ENCODE measurements around the gene MTR.
"Not testable (repeated sequence)": the region's sequence is repeated elsewhere in the genome, so short reads cannot be mapped to it uniquely, and the experiment has no call there.

The MTR gene

GRCh38 chr1:236834876-236835275 lies 39.8 kb downstream of the MTR start:
- no peak for DNase-seq

DNA sequence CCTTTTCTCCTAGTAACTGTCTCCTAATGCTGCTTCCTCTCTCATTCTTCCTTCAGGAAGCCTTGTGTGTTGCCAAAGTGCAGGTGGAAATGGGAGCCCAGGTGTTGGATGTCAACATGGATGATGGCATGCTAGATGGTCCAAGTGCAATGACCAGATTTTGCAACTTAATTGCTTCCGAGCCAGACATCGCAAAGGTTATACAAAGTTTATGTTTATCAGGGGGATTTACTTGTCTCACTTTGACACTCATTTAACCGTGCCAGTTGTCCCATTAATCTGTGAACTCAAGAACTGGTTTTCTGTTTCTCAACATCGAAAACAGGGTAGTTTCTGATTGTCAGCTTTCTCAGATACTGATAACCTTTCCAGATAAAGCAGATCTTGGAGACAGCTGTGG lies 40.4 kb downstream of the MTR start:
- DNase-seq: no peak

GRCh38 chr1:236836157-236836556 lies 41.1 kb downstream of the MTR start:
- no peak for DNase-seq

GRCh38 chr1:236837115-236837514 lies 42.0 kb downstream of the MTR start:
- DNase-seq: no peak

- no peak for DNase-seq
Observed at GRCh38 chr1:236837897-236838296, 42.8 kb downstream of the MTR start.

- no peak for DNase-seq
Observed at GRCh38 chr1:236841341-236841740, 46.2 kb downstream of the MTR start.

DNA sequence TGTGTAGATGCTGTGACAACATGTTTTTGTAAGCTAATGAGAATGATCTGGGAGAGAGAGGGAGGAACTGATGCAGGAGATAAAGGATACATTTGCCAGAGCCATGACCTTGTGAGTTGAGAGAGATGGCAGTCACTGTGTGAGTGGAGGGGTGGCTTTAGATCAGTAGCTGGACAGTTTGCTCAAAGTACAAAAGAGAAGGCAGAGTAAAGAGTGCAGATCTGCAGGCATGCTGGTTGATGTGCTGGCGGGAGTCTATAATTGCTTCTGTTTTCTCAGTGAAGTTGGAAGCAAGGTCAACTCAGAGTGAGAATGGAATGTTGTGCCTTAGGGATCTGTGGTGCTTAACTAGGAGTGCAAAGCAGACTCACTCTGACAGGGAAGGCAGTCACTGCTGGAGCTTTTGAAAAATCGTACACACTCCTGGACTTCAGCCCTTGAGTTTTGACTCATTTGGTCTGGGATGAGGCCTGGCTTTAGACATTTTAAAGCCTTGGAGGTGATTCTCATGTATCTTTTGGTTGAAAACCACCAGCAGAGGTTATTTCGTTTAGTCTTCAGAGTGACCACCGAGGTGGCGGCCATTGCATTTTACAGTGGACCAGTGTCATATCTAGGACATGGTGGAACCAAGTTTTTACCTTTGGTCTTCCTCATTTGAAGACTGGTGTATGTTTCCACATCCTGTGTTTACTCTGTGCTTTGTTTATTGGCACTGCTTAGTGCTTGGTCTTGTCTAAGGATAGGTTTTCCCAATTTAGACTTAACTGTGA lies 49.6 kb downstream of the MTR start:
- no peak for DNase-seq

DNA sequence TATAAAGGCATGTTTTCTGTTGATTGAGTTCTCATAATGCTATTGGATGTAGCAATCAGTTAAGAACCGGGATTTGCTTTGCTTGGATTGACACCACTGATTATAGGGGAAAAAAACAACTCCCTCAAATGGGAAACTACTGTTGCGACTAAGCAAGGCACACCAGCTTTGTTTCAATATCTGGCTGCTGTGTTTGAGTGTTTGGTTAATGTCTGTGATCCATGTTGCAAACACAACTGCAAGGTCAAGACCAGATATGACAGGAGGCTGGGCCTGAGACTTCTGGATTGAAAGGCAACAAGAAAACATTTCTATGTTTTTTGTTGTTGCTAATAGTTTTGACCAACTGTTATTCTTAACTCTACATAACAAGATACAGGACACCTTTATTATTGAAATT lies 50.7 kb downstream of the MTR start:
- no peak for DNase-seq

- DNase-seq: no peak
Observed at GRCh38 chr1:236848274-236848923, 53.3 kb downstream of the MTR start.

DNA sequence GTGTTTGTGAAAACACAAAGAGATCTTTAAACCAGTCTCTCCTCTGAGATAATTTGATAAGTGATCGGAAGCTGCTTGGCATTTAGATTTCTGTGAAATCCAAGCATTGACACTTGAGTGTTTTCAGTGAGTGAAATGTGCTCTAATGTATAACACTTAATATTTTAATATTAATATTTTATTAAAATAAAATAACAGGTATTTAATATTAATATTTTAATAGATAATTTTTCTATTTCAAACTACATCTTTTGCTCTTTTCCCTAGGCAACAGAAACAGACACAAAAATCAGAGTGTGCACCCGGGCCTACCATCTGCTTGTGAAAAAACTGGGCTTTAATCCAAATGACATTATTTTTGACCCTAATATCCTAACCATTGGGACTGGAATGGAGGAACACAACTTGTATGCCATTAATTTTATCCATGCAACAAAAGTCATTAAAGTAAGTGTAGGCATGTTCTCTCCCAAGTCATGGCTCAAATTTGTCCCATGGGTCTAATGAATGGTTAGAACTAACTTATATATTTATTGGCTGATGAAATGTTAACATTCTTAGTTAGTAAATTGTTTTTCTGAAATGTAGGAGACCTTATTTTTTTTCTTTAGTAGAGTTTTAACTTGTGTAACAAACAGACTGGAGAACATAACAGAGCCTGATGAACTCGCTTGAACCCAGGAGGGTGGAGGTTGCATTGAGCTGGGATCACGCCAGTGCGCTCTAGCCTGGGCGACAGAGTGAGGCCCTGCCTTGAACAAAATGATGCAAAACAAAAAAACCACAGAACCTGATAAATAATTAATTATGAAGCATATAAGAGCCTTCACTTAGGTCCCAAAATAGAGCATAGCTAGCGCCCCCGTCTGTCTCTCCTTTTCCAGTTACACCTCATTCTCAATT lies 55.2 kb downstream of the MTR start:
- no peak for DNase-seq

DNA sequence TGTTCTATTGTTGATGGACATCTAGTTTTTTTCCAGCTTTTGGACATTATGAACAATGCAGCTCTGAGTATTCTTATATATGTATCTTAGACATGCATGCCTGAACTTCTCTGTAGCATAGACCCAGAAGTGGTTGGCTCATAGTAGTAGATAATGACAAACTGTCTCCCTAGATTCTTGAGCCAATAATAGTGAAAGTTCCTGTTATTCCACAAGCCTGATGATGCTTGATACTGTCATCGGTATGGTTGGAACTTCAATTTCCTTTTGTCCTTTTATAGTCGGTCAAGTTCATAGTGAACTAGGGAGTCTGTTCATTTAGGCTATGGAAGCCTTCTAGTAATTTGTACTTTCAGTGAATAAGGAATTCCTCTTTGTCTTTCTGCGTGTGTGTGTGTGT lies 56.8 kb downstream of the MTR start:
- DNase-seq: no peak

GRCh38 chr1:236853921-236854604 lies 59.0 kb downstream of the MTR start:
- no peak for DNase-seq

- no peak for DNase-seq
Observed at GRCh38 chr1:236854605-236854983, 59.5 kb downstream of the MTR start.

- DNase-seq: not testable (repeated sequence)
Observed at GRCh38 chr1:236856649-236857048, 61.6 kb downstream of the MTR start.

DNA sequence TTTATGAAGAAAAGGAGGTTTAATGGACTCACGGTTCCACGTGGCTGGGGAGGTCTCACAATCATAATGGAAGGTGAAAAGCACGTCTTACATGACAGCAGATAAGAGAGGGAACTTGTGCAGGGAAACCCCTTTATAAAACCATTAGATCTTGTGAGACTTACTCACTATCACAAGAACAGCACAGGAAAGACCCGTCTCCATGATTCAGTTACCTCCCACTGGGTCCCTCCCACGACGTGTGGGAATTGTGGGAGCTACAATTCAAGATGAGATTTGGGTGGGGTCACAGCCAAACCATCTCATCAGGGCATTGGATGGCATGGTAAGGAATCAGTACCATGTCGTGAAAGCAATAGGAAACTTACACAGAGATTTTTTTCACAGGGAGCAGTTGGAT lies 63.1 kb downstream of the MTR start:
- no peak for DNase-seq

GRCh38 chr1:236860101-236860500 lies 65.0 kb downstream of the MTR start:
- no peak for DNase-seq

DNA sequence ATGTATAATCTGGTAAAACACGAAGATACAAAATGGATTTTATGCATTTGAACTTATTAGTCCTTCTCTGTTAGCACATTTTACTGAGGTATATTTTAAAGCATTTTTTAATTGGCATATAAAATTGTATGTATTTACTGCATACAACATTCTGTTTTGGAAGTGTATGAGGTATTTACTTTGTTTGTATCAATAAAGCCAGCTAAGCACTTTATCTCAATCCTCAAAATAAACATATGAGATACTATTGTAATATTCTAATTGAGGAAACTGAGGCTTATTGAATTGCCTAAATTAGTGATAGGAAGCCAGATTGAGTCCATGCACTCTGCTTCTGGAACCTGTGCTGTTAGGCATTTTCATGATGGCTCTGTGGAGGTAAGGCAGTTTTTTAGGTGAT lies 65.6 kb downstream of the MTR start:
- no peak for DNase-seq

DNA sequence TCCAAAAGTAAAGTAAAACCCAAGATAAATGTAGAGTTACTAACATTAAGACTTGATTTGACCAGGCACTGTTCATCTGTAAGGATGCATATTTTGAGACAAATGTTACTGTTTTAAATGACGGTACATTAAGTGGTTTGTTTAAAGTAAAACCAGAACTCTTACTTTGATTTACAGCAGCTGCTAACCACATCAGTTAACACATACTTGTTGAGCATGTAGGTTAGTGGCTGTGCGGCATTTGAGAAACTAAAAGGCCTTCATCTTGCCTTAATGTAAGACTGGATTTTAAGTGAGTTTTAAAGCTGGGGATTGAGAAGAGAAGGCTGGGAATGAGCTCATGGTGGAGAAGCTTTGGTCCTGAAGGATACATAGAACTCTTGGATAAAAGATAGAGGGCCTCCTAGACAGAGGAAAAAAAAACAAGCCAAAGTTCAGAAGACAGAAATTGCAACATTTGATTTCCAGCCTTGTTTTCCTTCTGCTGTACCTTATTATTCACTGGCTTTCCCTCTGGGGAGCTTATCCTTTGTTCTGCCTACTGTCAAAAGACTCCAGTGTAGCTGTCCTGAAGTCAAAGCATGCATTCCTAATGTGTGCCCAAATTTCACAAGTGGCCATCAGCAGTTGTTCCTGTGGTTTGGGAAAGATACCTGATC lies 66.6 kb downstream of the MTR start:
- DNase-seq: no peak

- no peak for DNase-seq
Observed at GRCh38 chr1:236862219-236862591, 67.1 kb downstream of the MTR start.

DNA sequence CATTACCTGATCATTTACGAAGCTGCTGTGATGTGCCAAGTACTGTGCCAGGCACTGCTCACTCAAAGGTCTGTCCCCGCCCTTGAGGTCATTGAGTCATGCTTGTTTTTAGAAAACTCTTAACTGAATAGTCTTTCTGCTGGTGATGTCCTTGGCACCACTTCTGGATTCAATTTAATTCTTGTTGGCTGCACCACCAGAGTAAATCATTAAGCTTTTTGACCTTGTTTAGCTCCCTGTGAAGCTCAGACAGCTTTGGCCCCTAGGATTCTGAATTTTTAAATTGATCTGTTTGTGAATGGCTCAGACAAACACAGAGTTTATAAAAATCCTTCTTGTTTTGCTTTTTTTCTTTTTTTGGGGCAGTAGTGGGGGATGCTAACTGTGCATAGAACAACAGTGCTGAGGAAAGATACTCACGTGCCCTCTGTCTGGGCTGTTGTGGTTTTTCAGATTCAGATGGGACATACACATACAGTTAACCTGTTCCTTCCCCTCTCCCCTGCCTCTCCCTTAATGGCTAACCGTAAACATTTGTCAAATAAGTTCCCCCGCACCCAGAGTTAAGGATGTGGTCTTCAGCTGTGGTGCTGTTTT lies 67.6 kb downstream of the MTR start:
- no peak for DNase-seq

DNA sequence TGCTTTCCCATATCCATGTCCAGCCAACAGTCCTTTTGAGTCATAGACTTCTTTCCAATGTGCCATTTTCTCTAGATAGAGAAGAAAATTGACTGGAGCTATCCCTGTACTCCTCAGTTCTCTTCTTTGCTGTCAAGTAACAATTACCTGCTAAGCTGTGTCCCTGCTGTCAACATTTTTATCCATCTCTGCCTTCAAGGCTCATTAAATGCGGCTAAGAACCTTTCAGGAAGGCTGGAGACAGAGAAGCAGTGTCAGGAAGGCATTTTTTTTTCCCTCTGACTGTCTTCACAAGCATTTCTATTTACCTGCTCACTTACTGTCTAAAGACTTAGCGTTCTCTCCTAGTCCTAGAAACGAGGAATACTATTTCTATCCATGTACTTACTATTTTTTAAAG lies 69.1 kb downstream of the MTR start:
- DNase-seq: no peak

All from NCI-H774 (cell line).